MCF 10A (cell line): ENCODE data around the gene CDC42EP1. TPM values are rescaled to one million over a fixed set of nuclear protein-coding genes. Genes with fewer than 3 reads are reported as not detected.
A peak's percentile ranks its signal among the peaks of the same experiment; 100 is the strongest.

Source experiments
- BruUV-seq: library from RNA; stranded (reverse); fragments of 400-500 nt; replicated peaks from 2 replicates; lab custom pipeline; 2021; lab: Mats Ljungman, UMichigan
- CTCF ChIA-PET: fragments of 300-600 bp; sonication (Branson Sonifier 250); formaldehyde crosslinking; extraction: SDS; loops from one replicate; lab custom pipeline; 2021; ENCODE audit warnings: antibody characterized with exemption, inconsistent platforms; lab: Yijun Ruan, JAX
- POLR2A ChIA-PET: fragments of 300-600, 350-650 bp; sonication (Branson Sonifier 250); formaldehyde crosslinking; extraction: SDS; loops from one replicate; lab custom pipeline; 2020; ENCODE audit warnings: antibody characterized with exemption, inconsistent platforms; lab: Yijun Ruan, JAX
- DNase-seq: peaks from one replicate; pipeline ENCODE4 v3.0.0-alpha.2; 2018; ENCODE audit not compliant: unreplicated experiment
- H3K27ac Mint-ChIP-seq: one replicate; pipeline ENCODE4 v1.8.0; 2022; ENCODE audit warnings: mild to moderate bottlenecking, low read depth, mixed read lengths; ENCODE audit not compliant: unreplicated experiment
- H3K27me3 Mint-ChIP-seq: one replicate; pipeline ENCODE4 v1.8.0; 2022; ENCODE audit warnings: mixed read lengths; ENCODE audit not compliant: insufficient read depth, unreplicated experiment
- H3K36me3 Mint-ChIP-seq: one replicate; pipeline ENCODE4 v1.8.0; 2022; ENCODE audit warnings: mild to moderate bottlenecking, moderate library complexity, mixed read lengths; ENCODE audit not compliant: insufficient read depth, unreplicated experiment
- H3K4me1 Mint-ChIP-seq: one replicate; pipeline ENCODE4 v1.8.0; 2022; ENCODE audit warnings: mixed read lengths; ENCODE audit not compliant: insufficient read depth, unreplicated experiment
- H3K4me3 Mint-ChIP-seq: one replicate; pipeline ENCODE4 v1.8.0; 2022; ENCODE audit warnings: mild to moderate bottlenecking, moderate library complexity, mixed read lengths; ENCODE audit not compliant: unreplicated experiment
- H3K9me3 Mint-ChIP-seq: one replicate; pipeline ENCODE4 v1.8.0; 2022; ENCODE audit warnings: mixed read lengths; ENCODE audit not compliant: unreplicated experiment
- intact Hi-C: fragments of 100-400 bp; cut with micrococcal nuclease; formaldehyde crosslinking; loops from 2 replicates; pipeline ENCODE4 v1.14.1; 2022
- total RNA-seq: library from RNA; stranded (reverse); gene quantifications from 2 replicates; pipeline ENCODE4 v1.2.3, GENCODE V29; 2022
- TF ChIP-seq, protein P1 (sequence below): fragments of 200-600 bp; IDR thresholded peaks from one replicate; pipeline ENCODE4 v1.8.0; 2022; ENCODE audit warnings: antibody characterized with exemption, mild to moderate bottlenecking; ENCODE audit not compliant: unreplicated experiment

Gene CDC42EP1
- total RNA-seq, 1 experiment from 2014 or later, result 148 TPM

DNA sequence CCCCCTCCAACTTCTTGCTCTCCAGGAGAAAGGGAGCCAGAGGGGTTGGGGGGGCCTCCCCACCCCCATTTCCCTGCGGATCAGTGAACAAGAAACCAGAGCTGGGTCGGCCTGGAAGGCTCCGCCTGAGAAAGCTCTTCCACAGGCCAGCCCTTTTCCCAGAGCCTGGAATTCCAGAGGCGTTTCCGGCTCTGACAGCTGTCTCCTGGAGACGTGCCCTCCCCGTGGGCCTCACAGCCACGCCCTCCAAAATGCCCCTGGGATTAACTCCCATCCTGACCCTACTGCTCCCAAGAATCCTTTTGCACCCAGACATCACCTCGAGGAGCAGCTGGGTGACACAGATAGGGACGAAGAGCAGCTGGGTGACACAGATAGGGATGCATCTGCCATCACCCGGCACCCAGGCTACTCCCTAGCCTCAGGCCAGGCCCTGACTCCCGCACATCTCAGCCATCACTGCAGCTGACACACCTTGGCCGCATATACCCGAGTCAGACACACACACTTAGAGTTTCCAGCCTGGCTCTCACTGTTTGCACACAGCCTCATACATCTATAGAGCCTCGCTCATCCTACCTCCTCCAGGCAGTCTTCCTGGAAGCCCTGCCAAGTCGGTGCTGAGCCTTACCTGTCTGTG, 7.6 kb upstream of the CDC42EP1 start:
- intact Hi-C loops, result no loop called here
- POLR2A ChIA-PET, result interaction anchor here (1.7 to 1.8 kb wide), 2 partner anchors 9 to 11 kb away, joined by 4 to 7 read pairs; no protein-coding TSS in a partner anchor
- TF ChIP-seq, protein P1, sequence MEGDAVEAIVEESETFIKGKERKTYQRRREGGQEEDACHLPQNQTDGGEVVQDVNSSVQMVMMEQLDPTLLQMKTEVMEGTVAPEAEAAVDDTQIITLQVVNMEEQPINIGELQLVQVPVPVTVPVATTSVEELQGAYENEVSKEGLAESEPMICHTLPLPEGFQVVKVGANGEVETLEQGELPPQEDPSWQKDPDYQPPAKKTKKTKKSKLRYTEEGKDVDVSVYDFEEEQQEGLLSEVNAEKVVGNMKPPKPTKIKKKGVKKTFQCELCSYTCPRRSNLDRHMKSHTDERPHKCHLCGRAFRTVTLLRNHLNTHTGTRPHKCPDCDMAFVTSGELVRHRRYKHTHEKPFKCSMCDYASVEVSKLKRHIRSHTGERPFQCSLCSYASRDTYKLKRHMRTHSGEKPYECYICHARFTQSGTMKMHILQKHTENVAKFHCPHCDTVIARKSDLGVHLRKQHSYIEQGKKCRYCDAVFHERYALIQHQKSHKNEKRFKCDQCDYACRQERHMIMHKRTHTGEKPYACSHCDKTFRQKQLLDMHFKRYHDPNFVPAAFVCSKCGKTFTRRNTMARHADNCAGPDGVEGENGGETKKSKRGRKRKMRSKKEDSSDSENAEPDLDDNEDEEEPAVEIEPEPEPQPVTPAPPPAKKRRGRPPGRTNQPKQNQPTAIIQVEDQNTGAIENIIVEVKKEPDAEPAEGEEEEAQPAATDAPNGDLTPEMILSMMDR, result no peak

DNA sequence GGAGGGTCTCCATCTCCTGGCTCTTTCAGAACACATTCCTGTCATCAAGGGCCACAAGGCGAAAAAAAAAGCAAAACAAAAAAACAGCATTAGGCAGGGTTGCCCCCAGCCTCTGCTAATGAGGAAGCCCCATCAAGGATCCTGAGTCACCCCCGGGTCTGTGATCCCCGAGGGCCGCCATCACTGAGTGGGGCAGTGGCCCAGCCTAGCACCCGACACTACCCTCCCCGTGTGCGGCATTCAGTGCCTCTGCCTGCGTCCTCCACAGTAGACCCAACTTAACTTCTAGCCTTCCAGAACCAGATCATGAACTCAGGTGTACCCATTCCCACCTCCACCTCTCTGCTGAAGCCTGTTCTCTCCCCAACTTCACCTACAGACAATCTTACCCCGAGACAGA, 6.6 kb upstream of the CDC42EP1 start:
- H3K27ac Mint-ChIP-seq, result no peak overlapping the region
- no peaks in the 10 kb centered on the region for H3K9me3 Mint-ChIP-seq
- H3K4me1 Mint-ChIP-seq, result peaks cover 4% of the 10 kb centered on the region
- H3K36me3 Mint-ChIP-seq, result peaks cover 10% of the 10 kb centered on the region
- H3K4me3 Mint-ChIP-seq, result no peak overlapping the region
- intact Hi-C loops, result no loop called here
- no peak for DNase-seq
- CTCF ChIA-PET, result interaction anchor here (0.6 to 16.7 kb wide), 3 partner anchors 10 to 236 kb away, joined by 3 to 667 read pairs (median 3); partner anchors contain the start of gene CDC42EP1
- TF ChIP-seq, protein P1, result no peak
- POLR2A ChIA-PET, result interaction anchor here (1.7 kb wide), 1 partner anchor 10 kb away, joined by 7 read pairs; no protein-coding TSS in a partner anchor
- H3K27me3 Mint-ChIP-seq, result no peaks in the 10 kb centered on the region
- BruUV-seq, result no TSS peak

More for the DNA sequence above, 7.6 kb upstream of the CDC42EP1 start:
- CTCF ChIA-PET, result interaction anchor here (0.6 to 16.7 kb wide), 3 partner anchors 10 to 13 kb away, joined by 3 to 667 read pairs (median 3); partner anchors contain the start of gene CDC42EP1
- Mint-ChIP-seq H3K4me1 (peaks cover 4% of the 10 kb centered on the region), H3K36me3 (peaks cover 5% of the 10 kb centered on the region), H3K4me3 (no peak overlapping the region), H3K27me3 (no peaks in the 10 kb centered on the region), H3K27ac (no peak overlapping the region), H3K9me3 (no peaks in the 10 kb centered on the region)
- DNase-seq, result peak; percentile 21
- BruUV-seq, result no TSS peak

DNA sequence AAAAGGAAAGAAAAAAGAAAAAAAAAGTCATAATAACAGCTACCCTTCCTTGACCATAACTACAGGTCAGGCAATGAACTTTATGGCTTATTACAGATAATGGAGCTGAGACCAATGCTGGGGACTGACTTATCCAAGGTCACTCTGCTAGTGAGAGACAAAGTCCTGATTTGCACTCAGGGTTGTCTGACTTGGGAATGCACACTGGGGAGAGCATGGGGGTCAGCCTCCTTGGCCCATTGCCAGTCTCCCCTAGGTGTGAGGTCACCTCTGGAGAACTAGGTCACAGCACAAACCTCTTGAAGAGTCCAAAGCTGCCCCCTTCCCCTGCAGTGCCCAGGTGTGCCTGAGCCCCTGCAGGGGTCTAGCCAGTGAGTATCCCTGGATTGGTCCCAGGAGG, 5.3 kb upstream of the CDC42EP1 start:
- ChIA-PET POLR2A (no interaction called here), CTCF (interaction anchor here (1.0 to 1.1 kb wide), 2 partner anchors 9 to 12 kb away, joined by 3 to 4 read pairs; no protein-coding TSS in a partner anchor)
- Mint-ChIP-seq H3K36me3 (peaks cover 10% of the 10 kb centered on the region), H3K27ac (no peak overlapping the region), H3K4me3 (no peak overlapping the region), H3K9me3 (no peaks in the 10 kb centered on the region), H3K27me3 (no peaks in the 10 kb centered on the region), H3K4me1 (peaks cover 4% of the 10 kb centered on the region)
- BruUV-seq, result no TSS peak
- TF ChIP-seq, protein P1, result no peak
- DNase-seq, result no peak
- intact Hi-C loops, result no loop called here

DNA sequence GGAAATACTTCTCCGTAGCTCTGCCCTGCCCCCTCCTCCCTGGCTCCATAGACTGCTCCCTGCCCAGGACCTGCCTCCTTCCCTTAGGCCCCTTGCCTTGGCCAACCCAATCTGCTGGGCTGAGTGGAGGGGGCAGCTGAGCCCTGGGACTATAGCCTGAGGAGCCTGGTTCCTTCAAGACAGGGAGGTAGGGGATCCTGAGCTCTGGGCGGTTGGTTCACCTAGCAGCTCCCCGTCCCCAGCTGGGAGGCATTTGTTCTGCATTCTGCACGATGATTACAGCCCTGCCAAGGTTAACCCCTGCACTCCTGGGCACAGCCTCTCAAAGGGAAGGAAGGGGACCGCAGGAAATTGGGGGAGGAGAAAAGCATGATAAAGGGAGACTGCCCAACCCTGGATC, 3.6 kb upstream of the CDC42EP1 start:
- intact Hi-C loops, result no loop called here
- no peak overlapping the region for H3K4me3 Mint-ChIP-seq
- no peak for DNase-seq
- CTCF ChIA-PET, result interaction anchor here (0.8 to 15.3 kb wide), 4 partner anchors 10 to 47 kb away, joined by 4 to 667 read pairs (median 10); no protein-coding TSS in a partner anchor
- no TSS peak for BruUV-seq
- H3K27me3 Mint-ChIP-seq, result no peaks in the 10 kb centered on the region
- TF ChIP-seq, protein P1, result no peak
- H3K9me3 Mint-ChIP-seq, result no peaks in the 10 kb centered on the region
- no peak overlapping the region for H3K27ac Mint-ChIP-seq
- H3K4me1 Mint-ChIP-seq, result peaks cover 5% of the 10 kb centered on the region
- POLR2A ChIA-PET, result interaction anchor here (0.6 to 1.1 kb wide), 2 partner anchors 11 to 50 kb away, joined by 3 read pairs; no protein-coding TSS in a partner anchor
- H3K36me3 Mint-ChIP-seq, result peaks cover 10% of the 10 kb centered on the region
